HepG2 (cell line): ENCODE results near the gene ABHD18. TPM values are rescaled to one million over a fixed set of nuclear protein-coding genes. Genes with fewer than 3 reads are reported as not detected.

ENCODE experiments used
- AGO1 ChIP-seq: fragments of 200-400 bp; formaldehyde crosslinking; IDR thresholded peaks from 2 replicates; pipeline ENCODE4 v1.6.1; 2017; ENCODE audit warnings: mild to moderate bottlenecking, low read depth, low read length, moderate library complexity; ENCODE audit not compliant: poor library complexity, severe bottlenecking
- ATF7-NPFF ChIP-seq: sonication (generic); formaldehyde crosslinking; IDR thresholded peaks from 2 replicates; pipeline ENCODE4 v1.8.1; 2023; ENCODE audit warnings: mild to moderate bottlenecking, low read depth, missing genetic modification reagents, moderate library complexity
- BHLHE40 ChIP-seq: IDR thresholded peaks from 2 replicates; pipeline ENCODE4 v1.6.1; 2011; ENCODE audit warnings: low read length, improper control_type of control experiment
- FLYWCH1 ChIP-seq: sonication (generic); formaldehyde crosslinking; IDR thresholded peaks from 2 replicates; pipeline ENCODE4 v1.8.1; 2023; ENCODE audit warnings: mild to moderate bottlenecking, missing genetic modification reagents
- GPBP1L1 ChIP-seq: sonication (generic); formaldehyde crosslinking; IDR thresholded peaks from 2 replicates; pipeline ENCODE4 v1.5.0; 2020; ENCODE audit warnings: mild to moderate bottlenecking, missing genetic modification reagents
- GTF2F1 ChIP-seq: fragments of 150-350 bp; IDR thresholded peaks from 2 replicates; pipeline ENCODE4 v1.6.1; 2014; ENCODE audit warnings: low read length
- KDM1A ChIP-seq: IDR thresholded peaks from 2 replicates; pipeline ENCODE4 v1.6.1; 2016; ENCODE audit warnings: missing compliant biosample characterization
- KLF16 ChIP-seq, 2 experiments: sonication (generic) in 1 of 2; formaldehyde crosslinking in 1 of 2; IDR thresholded peaks; 2 replicates each; pipeline versions ENCODE4 v1.6.1 to v1.8.0; 2016 to 2023; ENCODE audit warnings: missing genetic modification reagents in 2 of 2, missing compliant biosample characterization in 1 of 2
- MEIS1 ChIP-seq: sonication (generic); formaldehyde crosslinking; IDR thresholded peaks from 2 replicates; pipeline ENCODE4 v1.9.0; 2021; ENCODE audit warnings: mild to moderate bottlenecking, missing genetic modification reagents, moderate library complexity, borderline replicate concordance
- MEIS2 ChIP-seq: sonication (generic); formaldehyde crosslinking; IDR thresholded peaks from 2 replicates; pipeline ENCODE4 v1.9.0; 2021; ENCODE audit warnings: mild to moderate bottlenecking, missing genetic modification reagents
- MYNN ChIP-seq: sonication (generic); formaldehyde crosslinking; IDR thresholded peaks from 2 replicates; pipeline ENCODE4 v1.4.0; 2020; ENCODE audit warnings: mild to moderate bottlenecking, low read depth, missing genetic modification reagents
- SMC3 ChIP-seq: IDR thresholded peaks from 2 replicates; pipeline ENCODE4 v1.6.1; 2011; ENCODE audit warnings: low read length, improper control_type of control experiment
- SOX5 ChIP-seq: IDR thresholded peaks from 2 replicates; pipeline ENCODE4 v1.6.1; 2016; ENCODE audit warnings: borderline replicate concordance
- STAT6 ChIP-seq: sonication (generic); formaldehyde crosslinking; IDR thresholded peaks from 2 replicates; pipeline ENCODE4 v1.4.0; 2020; ENCODE audit warnings: missing genetic modification reagents, mild to moderate bottlenecking, borderline replicate concordance
- WIZ ChIP-seq: sonication (generic); formaldehyde crosslinking; IDR thresholded peaks from 2 replicates; pipeline ENCODE4 v1.5.1; 2020; ENCODE audit warnings: mild to moderate bottlenecking, missing genetic modification reagents
- ZBTB10 ChIP-seq: sonication (generic); formaldehyde crosslinking; IDR thresholded peaks from 2 replicates; pipeline ENCODE4 v1.4.0; 2020; ENCODE audit warnings: missing genetic modification reagents, borderline replicate concordance
- ZNF30 ChIP-seq: sonication (generic); formaldehyde crosslinking; IDR thresholded peaks from 2 replicates; pipeline ENCODE4 v1.5.0; 2020; ENCODE audit warnings: mild to moderate bottlenecking, missing genetic modification reagents
- ZNF550 ChIP-seq: sonication (generic); formaldehyde crosslinking; IDR thresholded peaks from 2 replicates; pipeline ENCODE4 v1.4.0; 2020; ENCODE audit warnings: mild to moderate bottlenecking, missing genetic modification reagents, borderline replicate concordance
- ZNF619 ChIP-seq: sonication (generic); formaldehyde crosslinking; IDR thresholded peaks from 2 replicates; pipeline ENCODE4 v1.4.0; 2020; ENCODE audit warnings: mild to moderate bottlenecking, missing genetic modification reagents
- ZNF891 ChIP-seq: sonication (generic); formaldehyde crosslinking; IDR thresholded peaks from 2 replicates; pipeline ENCODE4 v1.5.0; 2020; ENCODE audit warnings: mild to moderate bottlenecking, missing genetic modification reagents
- polyA plus RNA-seq, 8 experiments: library from polyadenylated mRNA; depleted of rRNA in 3 of 8; stranded (reverse) in 7 of 8; unstranded in 1 of 8; fragments of >200 nt; fragmentation: Illumina TruSeq in 4 of 8; extraction: Trizol in 4 of 8; gene quantifications; 2 replicates each; pipeline versions ENCODE4 v1.2.1 to v1.2.3, GENCODE V29; 2011 to 2016; ENCODE audit warnings: low read depth in 4 of 8, missing spikeins in 1 of 8, mixed read lengths in 1 of 8; ENCODE audit not compliant: insufficient read depth in 1 of 8
- total RNA-seq, 5 experiments: library from RNA; depleted of rRNA; stranded (reverse); fragments of >200 nt; fragmentation: Illumina TruSeq; extraction: Trizol; gene quantifications; 2 replicates each; pipeline ENCODE4 v1.2.3, GENCODE V29; 2016; ENCODE audit warnings: low read depth in 1 of 5

ABHD18 gene
- total and polyA plus RNA-seq, 2 of the 13 experiments (the other 11 are each of a cell fraction or from before 2014, with no cell fraction given): 5.5 to 16.3 TPM

- TF ChIP-seq WIZ (CRISPR knock-in tag) (0 out of 2 replicates have a peak, but pooled peaks have one; percentile 48), GPBP1L1 (no peak), GTF2F1 (peak; percentile 11; the same call in 1 of the 2 replicates), FLYWCH1 (CRISPR knock-in tag) (0 out of 2 replicates have a peak, but pooled peaks have one; percentile 63), MEIS1 (peak; percentile 52), SMC3 (no peak), STAT6 (CRISPR knock-in tag) (no peak), KDM1A (CRISPR knock-in tag) (no peak), ATF7-NPFF (CRISPR knock-in tag) (peak; percentile 94; the same call in 1 of the 2 replicates), ZNF891 (CRISPR knock-in tag) (peak; percentile 80; the same call in 1 of the 2 replicates), BHLHE40 (no peak; the same call in 1 of the 2 replicates), KLF16 (CRISPR knock-in tag; IDR thresholded peaks at IDR 0.05) (peak in 1 of 2 experiments; percentile 60; a peak in 1 of 4 replicates), ZNF30 (no peak), MYNN (no peak), SOX5 (CRISPR knock-in tag) (peak; percentile 57; the same call in 1 of the 2 replicates), ZNF550 (CRISPR knock-in tag) (no peak), ZNF619 (CRISPR knock-in tag) (no peak), AGO1 (peak; percentile 3), ZBTB10 (CRISPR knock-in tag) (peak; percentile 67; the same call in 1 of the 2 replicates), MEIS2 (CRISPR knock-in tag) (no peak; the same call in 1 of the 2 replicates)
These were observed 95.7 kb downstream of the ABHD18 start, which contains the start of gene LARP1B (continued) for GRCh38 chr4:128060699-128061565.
